GM10266 (cell line): ENCODE data around the gene SLC27A6.

Source experiments
- DNase-seq: peaks from one replicate; pipeline ENCODE4 v3.0.0; 2012; ENCODE audit errors: extremely low spot score
- CTCF ChIP-seq: IDR thresholded peaks from 2 replicates; pipeline ENCODE4 v1.5.1; 2012; ENCODE audit warnings: mild to moderate bottlenecking, low read depth; ENCODE audit not compliant: control insufficient read depth, insufficient read depth; ENCODE audit errors: missing control alignments

Gene SLC27A6

GRCh38 chr5:129003232-129003631, 37.9 kb downstream of the SLC27A6 start:
- TF ChIP-seq CTCF, result no peak
- no peak for DNase-seq

GRCh38 chr5:129014185-129014584, 48.9 kb downstream of the SLC27A6 start:
- no peak for DNase-seq
- no peak for TF ChIP-seq CTCF

GRCh38 chr5:129018837-129019236, 53.5 kb downstream of the SLC27A6 start:
- TF ChIP-seq CTCF, result no peak
- no peak for DNase-seq

GRCh38 chr5:129019401-129019908, 54.2 kb downstream of the SLC27A6 start:
- no peak for DNase-seq
- no peak for TF ChIP-seq CTCF

- TF ChIP-seq CTCF, result no peak
- DNase-seq, result no peak
These were observed 55.4 kb downstream of the SLC27A6 start for GRCh38 chr5:129020683-129021082.

- DNase-seq, result no peak
- TF ChIP-seq CTCF, result no peak
These were observed 56.5 kb downstream of the SLC27A6 start for GRCh38 chr5:129021744-129022143.

- no peak for DNase-seq
- TF ChIP-seq CTCF, result no peak
These were observed 57.3 kb downstream of the SLC27A6 start for GRCh38 chr5:129022599-129022998.
